Activated naive CD4-positive, alpha-beta T cell treated with anti-CD3 and anti-CD28 coated beads, Interleukin-2, amount 50 U/mL, for 72 hours (primary cell): ENCODE results near the gene ZFP1. TPM values are rescaled to one million over a fixed set of nuclear protein-coding genes. Genes with fewer than 3 reads are reported as not detected.

Experiments used
- total RNA-seq, 2 donors: library from RNA; stranded (reverse); gene quantifications; one replicate each; pipeline ENCODE4 v1.2.3, GENCODE V29; 2022

Gene ZFP1
- total RNA-seq, 2 donors from 2014 or later: 13.4 to 13.5 TPM

Other genes with a start within 250 kb of the ZFP1 start
- 100 to 1,000 TPM in 1 of 2 donors, 10 to 100 TPM in 1; 75.8 to 110 TPM for gene WDR59, start 163.4 kb upstream of the ZFP1 start, total RNA-seq
- 10 to 100 TPM; 20.4 to 45.1 TPM for gene ZNRF1, start 149.5 kb upstream of the ZFP1 start, total RNA-seq
- gene LDHD, start 31.7 kb upstream of the ZFP1 start, total RNA-seq: under 1 TPM; 0.64 to 0.82 TPM
- not detected for gene CTRB2, start 58.6 kb downstream of the ZFP1 start, total RNA-seq
- not detected for gene CTRB1, start 70.5 kb downstream of the ZFP1 start, total RNA-seq
- gene BCAR1, start 103.1 kb downstream of the ZFP1 start, total RNA-seq: under 1 TPM; 0.16 to 0.71 TPM